ENCODE data around the gene TAS2R42.

GRCh38 chr12:11227373-11227772 is 40.6 kb upstream of the TAS2R42 start:
- TF ChIP-seq GATA3 (IDR thresholded peaks at IDR 0.05; ENCODE audit: low read depth, low read length) (no peak), GATA2 (IDR thresholded peaks at IDR 0.05; ENCODE audit: low read depth, low read length) (no peak)
